RWPE1 (cell line): ENCODE results near the gene LRRTM2.

Source experiments
- CTCF ChIA-PET: fragments of 350-600 bp; sonication (Branson Sonifier 250); formaldehyde crosslinking; extraction: SDS; loops from one replicate; lab custom pipeline; 2021; lab: Yijun Ruan, JAX
- POLR2A ChIA-PET: fragments of 400-600 bp; formaldehyde crosslinking; extraction: SDS; loops from one replicate; lab custom pipeline; 2020; ENCODE audit warnings: antibody characterized with exemption; ENCODE audit not compliant: low non-redundant PET; lab: Yijun Ruan, JAX
- DNase-seq: peaks from one replicate; pipeline ENCODE4 v3.0.0; 2012; ENCODE audit warnings: low spot score
- H3K27ac ChIP-seq: fragments of 450-650 bp; 2 replicates; pipeline ENCODE4 v1.5.1; 2017
- TF ChIP-seq, protein P1 (sequence below): fragments of 450-650 bp; conservative IDR thresholded peaks from 2 replicates; pipeline ENCODE4 v1.5.1; 2017; ENCODE audit warnings: low read depth, mild to moderate bottlenecking

The LRRTM2 gene

DNA sequence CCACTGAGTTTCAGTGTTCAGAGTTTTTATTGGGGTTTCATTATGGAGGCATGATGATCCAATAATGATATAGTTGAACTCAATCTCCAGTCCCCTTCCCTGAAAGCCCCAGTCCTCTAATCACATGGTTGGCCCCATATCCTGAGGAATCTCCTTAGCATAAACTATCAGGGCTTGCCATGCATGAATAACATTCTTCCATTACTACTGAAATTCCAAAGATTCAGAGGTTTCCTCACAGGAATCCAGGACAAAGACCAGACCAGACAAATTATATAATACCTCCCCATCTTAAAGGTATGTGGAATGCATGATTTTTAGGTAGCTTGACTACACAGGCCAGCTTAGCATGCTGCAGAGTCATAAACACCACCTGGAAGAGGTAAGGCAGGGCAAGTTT, 15.5 kb upstream of the LRRTM2 start:
- CTCF ChIA-PET = interaction anchor here (0.9 kb wide), 1 partner anchor 372 kb away, joined by 3 read pairs; no protein-coding TSS in a partner anchor
- TF ChIP-seq, protein P1, sequence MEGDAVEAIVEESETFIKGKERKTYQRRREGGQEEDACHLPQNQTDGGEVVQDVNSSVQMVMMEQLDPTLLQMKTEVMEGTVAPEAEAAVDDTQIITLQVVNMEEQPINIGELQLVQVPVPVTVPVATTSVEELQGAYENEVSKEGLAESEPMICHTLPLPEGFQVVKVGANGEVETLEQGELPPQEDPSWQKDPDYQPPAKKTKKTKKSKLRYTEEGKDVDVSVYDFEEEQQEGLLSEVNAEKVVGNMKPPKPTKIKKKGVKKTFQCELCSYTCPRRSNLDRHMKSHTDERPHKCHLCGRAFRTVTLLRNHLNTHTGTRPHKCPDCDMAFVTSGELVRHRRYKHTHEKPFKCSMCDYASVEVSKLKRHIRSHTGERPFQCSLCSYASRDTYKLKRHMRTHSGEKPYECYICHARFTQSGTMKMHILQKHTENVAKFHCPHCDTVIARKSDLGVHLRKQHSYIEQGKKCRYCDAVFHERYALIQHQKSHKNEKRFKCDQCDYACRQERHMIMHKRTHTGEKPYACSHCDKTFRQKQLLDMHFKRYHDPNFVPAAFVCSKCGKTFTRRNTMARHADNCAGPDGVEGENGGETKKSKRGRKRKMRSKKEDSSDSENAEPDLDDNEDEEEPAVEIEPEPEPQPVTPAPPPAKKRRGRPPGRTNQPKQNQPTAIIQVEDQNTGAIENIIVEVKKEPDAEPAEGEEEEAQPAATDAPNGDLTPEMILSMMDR = no peak
- no peak overlapping the region for H3K27ac ChIP-seq
- DNase-seq = no peak
- POLR2A ChIA-PET = no interaction called here

DNA sequence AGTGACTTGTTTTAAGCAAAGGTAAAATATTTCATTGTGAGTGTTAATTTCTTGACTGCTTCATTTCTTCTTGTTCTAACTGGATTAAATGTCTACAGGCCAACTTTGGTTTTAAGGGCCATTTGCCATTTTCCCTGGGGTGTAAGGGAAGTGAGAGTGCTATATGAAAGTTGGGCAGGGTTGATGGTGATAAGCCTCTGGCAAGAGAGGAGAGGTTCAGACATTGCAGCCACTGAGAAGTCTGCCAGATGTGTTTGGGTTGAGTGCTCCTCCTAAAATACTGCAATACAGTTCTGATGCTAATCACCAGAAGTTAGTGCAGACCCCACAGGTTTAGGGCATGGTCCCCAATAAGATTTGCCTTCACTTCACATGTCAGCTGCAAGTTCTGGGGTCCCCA, 14.9 kb upstream of the LRRTM2 start:
- POLR2A ChIA-PET = no interaction called here
- CTCF ChIA-PET = interaction anchor here (0.9 kb wide), 1 partner anchor 373 kb away, joined by 3 read pairs; no protein-coding TSS in a partner anchor
- TF ChIP-seq, protein P1 = no peak
- no peak for DNase-seq
- no peak overlapping the region for H3K27ac ChIP-seq

DNA sequence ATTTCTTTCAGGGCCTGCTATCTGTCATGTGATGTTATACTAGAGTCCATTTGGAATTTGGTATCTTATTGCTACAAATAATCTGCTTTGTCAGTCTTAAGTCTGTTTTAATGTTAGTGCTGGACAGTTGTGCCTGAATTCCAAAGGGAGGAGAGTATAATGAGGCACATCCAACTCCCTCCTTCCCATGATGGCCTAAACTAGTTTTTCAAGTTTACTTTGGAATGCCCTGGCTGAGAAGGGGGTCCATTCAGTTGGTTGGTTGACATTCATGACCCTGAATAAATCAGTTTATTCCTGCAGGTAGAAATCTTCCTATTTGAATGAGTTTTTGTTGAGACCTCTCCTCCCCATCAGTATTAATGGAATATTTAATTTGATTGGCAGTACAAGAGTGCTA, 9.4 kb upstream of the LRRTM2 start:
- TF ChIP-seq, protein P1 = no peak
- ChIA-PET POLR2A (no interaction called here), CTCF (no interaction called here)
- no peak for DNase-seq
- no peak overlapping the region for H3K27ac ChIP-seq

DNA sequence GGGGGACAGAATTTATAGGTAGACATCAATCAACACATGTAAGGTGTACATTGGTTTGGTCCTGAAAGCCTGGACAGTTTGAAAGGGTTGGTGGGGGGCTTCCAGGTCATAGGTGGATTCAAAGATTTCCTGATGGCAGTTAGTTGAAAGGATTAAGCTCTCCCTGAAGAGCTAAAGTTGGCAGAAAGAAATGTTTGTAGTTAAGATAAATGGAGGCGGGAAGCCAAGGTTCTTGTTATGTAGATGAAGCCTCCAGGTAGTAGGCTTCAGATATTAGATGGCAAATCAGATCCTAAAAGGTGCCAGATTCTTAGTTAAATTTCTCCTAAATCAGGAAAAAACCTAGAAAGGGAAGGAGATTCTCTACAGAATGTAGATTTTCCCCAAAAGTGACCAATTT, 9.0 kb upstream of the LRRTM2 start:
- TF ChIP-seq, protein P1 = no peak
- ChIA-PET CTCF (no interaction called here), POLR2A (no interaction called here)
- DNase-seq = no peak
- H3K27ac ChIP-seq = no peak overlapping the region

DNA sequence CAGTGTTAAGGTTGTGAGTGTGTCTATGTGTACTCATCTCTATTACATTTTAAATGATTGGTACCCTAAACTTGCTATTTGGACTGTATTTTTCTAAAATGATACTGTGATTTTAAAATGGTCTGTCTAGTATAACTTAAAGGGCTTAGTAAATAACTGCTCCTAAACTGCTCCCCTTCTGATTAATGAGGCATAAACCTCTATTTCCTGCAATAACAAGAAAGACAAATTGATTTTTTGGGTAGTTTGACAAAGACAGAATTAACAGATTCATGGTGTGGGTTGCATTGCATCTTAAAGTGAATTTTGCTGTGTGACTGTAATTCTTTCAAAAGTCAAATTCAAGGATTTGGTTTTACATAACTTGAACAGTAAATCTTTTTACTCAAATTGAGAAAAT, 8.1 kb upstream of the LRRTM2 start:
- ChIA-PET POLR2A (no interaction called here), CTCF (no interaction called here)
- no peak overlapping the region for H3K27ac ChIP-seq
- TF ChIP-seq, protein P1 = no peak
- no peak for DNase-seq

DNA sequence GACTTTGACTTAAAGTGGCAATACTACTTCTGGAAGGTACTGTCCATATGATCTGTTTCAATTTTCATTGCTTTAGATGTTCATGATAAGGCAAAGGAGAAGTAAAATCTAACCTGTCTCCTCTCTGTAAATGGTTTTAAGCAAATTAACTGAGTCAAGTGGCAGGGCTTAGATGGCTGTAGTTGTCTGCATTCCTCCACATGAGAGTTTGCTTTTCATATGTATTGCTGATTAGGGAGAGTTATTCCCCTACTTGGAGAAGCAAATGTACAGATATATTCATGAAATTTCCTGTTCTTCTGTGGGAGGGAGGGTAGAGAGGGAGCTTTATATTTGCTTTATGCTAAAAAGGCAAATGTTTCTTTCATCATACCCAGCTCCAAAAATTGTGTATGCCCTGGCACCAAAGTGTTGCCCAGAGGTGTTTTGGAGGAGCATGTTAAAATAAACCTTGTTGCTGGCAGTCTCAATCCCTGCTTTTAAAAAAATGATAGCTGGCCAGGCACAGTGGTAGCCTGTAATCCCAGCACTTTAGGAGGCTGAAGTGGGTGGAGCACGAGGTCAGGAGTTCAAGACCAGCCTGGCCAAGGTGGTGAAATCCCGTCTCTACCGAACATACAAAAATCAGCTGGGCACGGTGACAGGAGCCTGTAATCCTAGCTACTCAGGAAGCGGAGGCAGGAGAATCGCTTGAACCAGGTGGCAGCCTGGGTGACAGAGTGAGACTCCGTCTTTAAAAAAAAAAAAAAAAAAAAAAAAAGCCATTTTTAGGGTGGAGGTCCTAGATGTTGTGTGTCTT, 3.5 kb upstream of the LRRTM2 start:
- DNase-seq = no peak
- POLR2A ChIA-PET = no interaction called here
- no peak overlapping the region for H3K27ac ChIP-seq
- CTCF ChIA-PET = no interaction called here
- TF ChIP-seq, protein P1 = no peak
